ENCODE results near the gene CHN2. TPM values are rescaled to one million over a fixed set of nuclear protein-coding genes. Genes with fewer than 3 reads are reported as not detected.

Gene CHN2
- total RNA-seq, 1 experiment from 2014 or later = 18.8 TPM

- Mint-ChIP-seq H3K9me3 (ENCODE audit: unreplicated experiment) (no peaks in the 10 kb centered on the region), H3K27ac (ENCODE audit: unreplicated experiment) (no peak overlapping the region), H3K4me3 (ENCODE audit: unreplicated experiment) (no peak overlapping the region), H3K4me1 (ENCODE audit: low read depth, unreplicated experiment) (peaks cover 26% of the 10 kb centered on the region), H3K36me3 (ENCODE audit: insufficient read depth, unreplicated experiment) (peaks cover 4% of the 10 kb centered on the region), H3K27me3 (ENCODE audit: insufficient read depth, unreplicated experiment) (no peaks in the 10 kb centered on the region)
- intact Hi-C loops (cut with micrococcal nuclease; ENCODE audit: unreplicated experiment) = no loop called here
- no peak for DNase-seq
- ChIA-PET CTCF (no interaction called here), POLR2A (no interaction called here)
- no TSS peak for BruUV-seq (replicated peaks)
- no peaks in the 10 kb centered on the region for H3K9me3 ChIP-seq
- H3K36me3 ChIP-seq (ENCODE audit: control insufficient read depth, insufficient read depth, low read length) = no peaks in the 10 kb centered on the region
- H3K27me3 ChIP-seq (replicated peaks; ENCODE audit: control insufficient read depth, insufficient read depth, low read length) = no peaks in the 10 kb centered on the region
- H3K4me3 ChIP-seq (ENCODE audit: low read depth, low read length) = no peak overlapping the region
- TF ChIP-seq CTCF (IDR thresholded peaks at IDR 0.05; ENCODE audit: insufficient read depth in 1 of 2, low read depth in 1 of 2, low read length in 1 of 2, severe bottlenecking in 1 of 2, unreplicated experiment in 1 of 2) = no peak
- H3K4me1 ChIP-seq = peaks cover 38% of the 10 kb centered on the region
These were observed 137.7 kb downstream of the CHN2 start for GRCh38 chr7:29332042-29332811.

GRCh38 chr7:29332875-29333855, 138.6 kb downstream of the CHN2 start:
- intact Hi-C loops (cut with micrococcal nuclease; ENCODE audit: unreplicated experiment) = no loop called here
- CTCF ChIA-PET = no interaction called here

More at GRCh38 chr7:29332875-29333855, 138.6 kb downstream of the CHN2 start:
- Mint-ChIP-seq H3K4me3 (ENCODE audit: unreplicated experiment) (no peak overlapping the region), H3K27me3 (ENCODE audit: insufficient read depth, unreplicated experiment) (no peaks in the 10 kb centered on the region), H3K36me3 (ENCODE audit: insufficient read depth, unreplicated experiment) (peaks cover 4% of the 10 kb centered on the region), H3K4me1 (ENCODE audit: low read depth, unreplicated experiment) (peaks cover 24% of the 10 kb centered on the region), H3K27ac (ENCODE audit: unreplicated experiment) (no peak overlapping the region), H3K9me3 (ENCODE audit: unreplicated experiment) (no peaks in the 10 kb centered on the region)
- peaks cover 36% of the 10 kb centered on the region for H3K4me1 ChIP-seq
- H3K9me3 ChIP-seq = no peaks in the 10 kb centered on the region
- no peak for DNase-seq
- H3K36me3 ChIP-seq (ENCODE audit: control insufficient read depth, insufficient read depth, low read length) = no peaks in the 10 kb centered on the region
- TF ChIP-seq CTCF (IDR thresholded peaks at IDR 0.05; ENCODE audit: insufficient read depth in 1 of 2, low read depth in 1 of 2, low read length in 1 of 2, severe bottlenecking in 1 of 2, unreplicated experiment in 1 of 2) = no peak
- H3K27me3 ChIP-seq (replicated peaks; ENCODE audit: control insufficient read depth, insufficient read depth, low read length) = no peaks in the 10 kb centered on the region
- no peak overlapping the region for H3K4me3 ChIP-seq (ENCODE audit: low read depth, low read length)
- no TSS peak for BruUV-seq (replicated peaks)
- POLR2A ChIA-PET = interaction anchor here (0.6 kb wide), 1 partner anchor 334 kb away, joined by 3 read pairs; no protein-coding TSS in a partner anchor

Measured in Caco-2 (cell line).